Measurements from ENCODE around the gene RAB8A. TPM values are rescaled to one million over a fixed set of nuclear protein-coding genes. Genes with fewer than 3 reads are reported as not detected.
"Not testable (repeated sequence)": the region's sequence is repeated elsewhere in the genome, so short reads cannot be mapped to it uniquely, and the experiment has no call there.

The RAB8A gene
- total RNA-seq, 2 donors from 2014 or later, result 95.9 to 99.2 TPM

DNA sequence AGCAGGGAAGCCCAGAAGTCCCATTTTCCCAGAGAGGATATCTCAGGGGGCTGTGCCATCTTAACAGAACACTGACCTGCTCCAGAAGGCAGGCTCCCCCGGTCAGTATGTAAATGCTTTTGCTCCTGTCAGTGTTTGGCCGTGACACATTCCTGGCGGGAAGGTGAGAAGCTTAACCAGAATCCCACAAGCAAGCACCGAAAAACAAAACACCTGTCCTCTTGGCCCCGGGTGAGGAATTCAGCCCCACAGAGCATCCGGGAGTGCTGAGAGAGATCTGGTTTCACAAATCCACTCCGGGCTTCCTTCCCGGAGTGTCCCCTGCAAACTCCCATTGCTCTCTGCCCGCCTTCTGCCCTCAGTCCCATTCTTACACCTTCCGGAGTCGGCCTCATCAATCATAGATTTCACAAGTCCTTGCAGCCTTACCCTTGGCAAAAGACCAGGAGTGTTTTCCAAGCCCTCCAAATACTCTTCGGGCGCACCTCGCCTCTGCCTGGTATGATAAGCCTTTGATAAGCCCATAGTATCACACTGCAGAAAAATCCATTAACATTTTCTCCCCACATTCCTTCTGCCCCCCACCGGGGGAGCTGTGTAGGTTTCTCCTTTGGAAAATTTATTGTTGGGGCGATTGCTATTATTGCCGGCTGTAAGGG lies 23.2 kb upstream of the RAB8A start:
- Mint-ChIP-seq H3K4me3 (no peak overlapping the region), H3K4me1 (ENCODE audit: low read depth) (peaks cover 53% of the 10 kb centered on the region), H3K9me3 (no peaks in the 10 kb centered on the region), H3K27ac (peak overlapping the region; percentile 70), H3K36me3 (ENCODE audit: insufficient read depth in 2 of 2) (peaks cover 34 to 59% of the 10 kb centered on the region in 2 donors), H3K27me3 (ENCODE audit: low read depth) (no peaks in the 10 kb centered on the region)
- DNase-seq, result no peak
- no peak for ATAC-seq (replicated peaks in 1 of 2)

DNA sequence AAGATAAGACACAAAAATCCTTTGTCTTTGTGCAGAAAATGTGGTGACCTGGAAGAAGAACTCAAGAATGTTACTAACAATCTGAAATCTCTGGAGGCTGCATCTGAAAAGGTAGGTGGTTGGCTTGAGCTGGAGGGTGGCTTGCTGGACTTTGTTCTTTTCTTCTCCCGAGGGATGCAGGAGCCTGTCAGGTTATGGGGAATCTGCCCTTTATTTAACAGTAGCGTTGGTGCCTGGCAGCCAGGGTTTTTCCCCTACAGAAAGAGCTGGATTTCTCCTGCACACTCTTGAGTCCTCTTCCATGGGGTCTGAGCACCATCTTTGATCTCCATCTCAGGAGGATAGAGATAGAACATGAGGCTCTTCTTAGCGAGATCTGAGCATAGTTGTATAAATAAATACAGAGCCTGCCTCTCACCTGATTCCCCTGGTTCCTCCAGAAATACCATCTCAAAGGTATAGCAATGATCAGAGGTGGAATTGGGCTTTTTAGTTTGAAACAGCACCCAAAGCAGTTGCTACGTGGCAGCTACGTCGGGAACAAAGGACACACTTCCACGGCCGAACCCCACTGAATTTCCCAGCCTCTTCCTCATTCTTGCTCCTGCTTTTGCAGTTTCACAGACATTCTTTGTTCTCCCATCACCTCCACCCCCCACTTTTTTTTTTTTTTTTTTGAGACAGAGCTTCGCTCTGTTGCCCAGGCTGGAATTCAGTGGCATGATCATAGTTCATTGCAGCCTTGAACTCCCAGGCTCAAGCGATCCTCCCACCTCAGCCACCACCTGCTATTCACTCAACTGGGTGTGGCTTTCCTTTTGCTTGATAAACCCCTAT lies 22.5 kb upstream of the RAB8A start:
- Mint-ChIP-seq H3K4me1 (ENCODE audit: low read depth) (peaks cover 52% of the 10 kb centered on the region), H3K9me3 (no peaks in the 10 kb centered on the region), H3K4me3 (no peak overlapping the region), H3K36me3 (ENCODE audit: insufficient read depth in 2 of 2) (peaks cover 37 to 56% of the 10 kb centered on the region in 2 donors), H3K27ac (peak overlapping the region; percentile 70), H3K27me3 (ENCODE audit: low read depth) (no peaks in the 10 kb centered on the region)
- ATAC-seq (replicated peaks in 1 of 2), result no peak
- DNase-seq, result no peak

DNA sequence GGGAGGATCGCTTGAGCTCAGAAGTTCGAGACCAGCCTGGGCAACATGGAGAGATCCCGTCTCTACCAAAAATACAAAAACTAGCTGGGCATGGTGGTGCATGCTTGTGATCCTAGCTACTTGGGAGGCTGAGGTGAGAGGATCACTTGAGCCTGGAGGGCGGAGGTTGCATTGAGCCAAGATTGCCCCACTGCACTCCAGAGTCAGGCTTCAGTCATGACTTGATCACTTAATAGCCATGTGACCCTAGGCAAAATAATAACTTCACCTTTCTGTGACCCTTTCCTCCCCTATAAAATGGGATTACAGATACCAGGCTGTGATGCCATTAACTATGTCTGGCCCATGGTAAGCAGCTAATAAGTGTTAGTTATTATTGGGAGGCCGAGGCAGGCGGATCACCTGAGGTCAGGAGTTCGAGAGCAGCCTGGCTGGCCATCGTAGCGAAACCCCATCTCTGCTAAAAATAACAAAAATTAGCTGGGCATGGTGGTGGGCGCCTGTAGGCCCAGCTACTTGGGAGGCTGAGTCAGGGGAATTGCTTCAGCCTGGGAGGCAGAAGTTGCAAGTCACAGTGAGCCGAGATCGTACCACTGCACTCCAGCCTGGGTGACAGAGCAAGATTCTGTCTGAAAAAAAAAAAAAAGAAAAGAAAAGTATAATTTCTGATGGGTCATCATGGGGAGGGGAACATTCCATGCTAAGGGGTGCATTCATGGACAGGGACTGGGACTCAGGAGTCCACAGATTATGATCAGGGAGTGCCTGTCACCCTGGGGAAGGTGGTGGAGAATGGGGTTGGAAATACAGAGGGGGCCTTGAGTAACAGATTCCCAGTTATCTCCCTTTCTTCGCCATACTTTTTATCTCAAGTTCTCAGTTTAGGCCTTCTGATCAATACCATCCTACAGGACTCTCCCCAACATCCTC lies 19.9 kb upstream of the RAB8A start:
- no peak for DNase-seq
- H3K36me3 Mint-ChIP-seq (ENCODE audit: insufficient read depth in 2 of 2), result peaks cover 38 to 56% of the 10 kb centered on the region in 2 donors
- peaks cover 47% of the 10 kb centered on the region for H3K4me1 Mint-ChIP-seq (ENCODE audit: low read depth)
- H3K27ac Mint-ChIP-seq, result peak overlapping the region; percentile 50
- no peak for ATAC-seq (replicated peaks in 1 of 2)
- no peaks in the 10 kb centered on the region for H3K27me3 Mint-ChIP-seq (ENCODE audit: low read depth)
- no peaks in the 10 kb centered on the region for H3K9me3 Mint-ChIP-seq
- H3K4me3 Mint-ChIP-seq, result no peak overlapping the region

DNA sequence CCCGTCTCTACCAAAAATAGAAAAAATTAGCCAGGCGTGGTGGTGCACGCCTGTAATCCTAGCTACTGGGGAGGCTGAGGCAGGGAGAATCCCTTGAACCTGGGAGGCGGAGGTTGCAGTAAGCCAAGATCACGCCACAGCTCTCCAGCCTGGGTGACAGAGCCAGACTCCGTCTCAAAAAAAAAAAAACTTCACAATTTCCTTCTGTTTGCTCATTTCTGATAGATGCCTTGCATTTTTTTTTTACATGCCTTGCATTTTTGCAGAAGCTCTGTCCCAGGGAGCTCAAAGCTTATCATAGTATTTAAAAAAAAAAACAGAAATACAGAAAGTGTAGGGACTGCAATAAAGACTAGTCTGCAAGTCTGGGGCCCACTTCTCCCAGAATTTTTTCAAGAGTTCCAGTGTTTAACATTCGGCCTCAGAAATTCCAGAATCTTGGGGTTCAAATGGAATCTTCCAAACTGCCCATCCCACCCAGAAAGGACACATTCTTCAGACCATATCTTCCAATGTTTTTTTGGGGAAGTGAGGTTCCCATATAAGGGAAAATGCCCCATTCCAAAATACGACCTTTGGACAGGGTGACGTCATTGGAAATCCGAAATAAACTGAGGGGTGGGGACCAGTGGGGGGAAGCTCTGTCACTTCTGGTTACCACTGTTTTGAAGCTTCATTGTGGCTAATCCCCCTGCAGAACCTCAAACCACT lies 17.2 kb upstream of the RAB8A start:
- ATAC-seq (replicated peaks in 1 of 2), result no peak
- Mint-ChIP-seq H3K4me1 (ENCODE audit: low read depth) (peaks cover 53% of the 10 kb centered on the region), H3K36me3 (ENCODE audit: insufficient read depth in 2 of 2) (peaks cover 40 to 63% of the 10 kb centered on the region in 2 donors), H3K27ac (no peak overlapping the region), H3K4me3 (peak overlapping the region; percentile 21 to 72), H3K27me3 (ENCODE audit: low read depth) (no peaks in the 10 kb centered on the region), H3K9me3 (no peaks in the 10 kb centered on the region)
- no peak for DNase-seq

- H3K36me3 Mint-ChIP-seq (ENCODE audit: insufficient read depth in 2 of 2), result peaks cover 40 to 67% of the 10 kb centered on the region in 2 donors
- no peaks in the 10 kb centered on the region for H3K9me3 Mint-ChIP-seq
- H3K4me1 Mint-ChIP-seq (ENCODE audit: low read depth), result peaks cover 53% of the 10 kb centered on the region
- H3K27ac Mint-ChIP-seq, result peak overlapping the region; percentile 29
- DNase-seq (peak in 1 of 2 donors; percentile 50), ATAC-seq (replicated peaks in 1 of 2) (peak; percentile 75 to 88)
- peak overlapping the region; percentile 21 to 72 for H3K4me3 Mint-ChIP-seq
- H3K27me3 Mint-ChIP-seq (ENCODE audit: low read depth), result no peaks in the 10 kb centered on the region
Measured at GRCh38 chr19:16095071-16095571, 16.6 kb upstream of the RAB8A start.

DNA sequence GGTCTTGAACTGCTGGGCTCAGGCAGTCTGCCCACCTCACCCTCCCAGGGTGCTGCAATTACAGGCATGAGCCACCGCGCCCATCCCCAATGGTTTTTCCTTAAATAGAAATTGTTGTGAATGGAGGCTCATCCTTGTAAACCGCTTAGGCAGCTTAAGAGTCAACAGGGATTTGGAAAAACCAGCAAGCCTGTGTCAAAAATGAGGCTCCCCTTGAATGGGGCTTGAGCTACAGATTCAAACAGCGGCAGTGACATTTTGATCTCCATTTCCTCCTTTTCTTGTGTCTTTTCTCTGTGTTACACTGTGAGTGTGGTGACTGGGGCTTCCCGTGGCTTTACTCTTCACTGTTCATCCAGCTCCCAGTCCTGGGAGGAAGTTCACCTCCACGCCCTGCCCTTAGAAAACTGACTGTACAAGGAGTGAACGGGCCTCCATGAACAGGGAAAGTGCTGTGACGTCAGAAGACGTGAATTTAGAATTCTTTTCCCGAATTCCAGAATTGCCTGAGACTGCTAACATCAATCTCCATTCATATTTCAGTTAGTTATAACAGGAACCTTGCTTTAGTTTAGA lies 15.3 kb upstream of the RAB8A start:
- peaks cover 53% of the 10 kb centered on the region for H3K4me1 Mint-ChIP-seq (ENCODE audit: low read depth)
- no peaks in the 10 kb centered on the region for H3K9me3 Mint-ChIP-seq
- peak overlapping the region; percentile 62 for H3K27ac Mint-ChIP-seq
- no peaks in the 10 kb centered on the region for H3K27me3 Mint-ChIP-seq (ENCODE audit: low read depth)
- peaks cover 37 to 66% of the 10 kb centered on the region in 2 donors for H3K36me3 Mint-ChIP-seq (ENCODE audit: insufficient read depth in 2 of 2)
- DNase-seq (no peak), ATAC-seq (replicated peaks in 1 of 2) (no peak)
- H3K4me3 Mint-ChIP-seq, result peak overlapping the region in 1 of 2 donors; percentile 51

DNA sequence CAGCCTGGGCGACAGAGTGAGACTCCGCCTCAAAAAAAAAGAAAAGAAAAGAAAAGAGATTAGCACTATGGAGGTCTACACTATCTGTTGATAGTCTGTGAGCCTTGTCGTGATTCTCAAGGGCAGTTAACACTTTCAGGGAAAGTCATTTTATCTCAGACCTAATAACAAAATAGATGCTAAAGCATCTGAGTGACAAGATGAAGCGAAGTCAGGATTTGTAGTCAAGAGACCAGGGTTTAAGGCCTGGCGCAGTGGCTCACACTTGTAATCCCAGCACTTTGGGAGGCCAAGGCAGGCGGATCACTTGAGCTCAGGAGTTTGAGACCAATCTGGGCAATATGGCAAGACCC lies 13.3 kb upstream of the RAB8A start:
- Mint-ChIP-seq H3K4me3 (no peak overlapping the region), H3K9me3 (no peaks in the 10 kb centered on the region), H3K27me3 (ENCODE audit: low read depth) (no peaks in the 10 kb centered on the region), H3K27ac (peak overlapping the region; percentile 75), H3K4me1 (ENCODE audit: low read depth) (peaks cover 41% of the 10 kb centered on the region), H3K36me3 (ENCODE audit: insufficient read depth in 2 of 2) (peaks cover 34 to 61% of the 10 kb centered on the region in 2 donors)
- DNase-seq, result no peak
- ATAC-seq (replicated peaks in 1 of 2), result no peak

DNA sequence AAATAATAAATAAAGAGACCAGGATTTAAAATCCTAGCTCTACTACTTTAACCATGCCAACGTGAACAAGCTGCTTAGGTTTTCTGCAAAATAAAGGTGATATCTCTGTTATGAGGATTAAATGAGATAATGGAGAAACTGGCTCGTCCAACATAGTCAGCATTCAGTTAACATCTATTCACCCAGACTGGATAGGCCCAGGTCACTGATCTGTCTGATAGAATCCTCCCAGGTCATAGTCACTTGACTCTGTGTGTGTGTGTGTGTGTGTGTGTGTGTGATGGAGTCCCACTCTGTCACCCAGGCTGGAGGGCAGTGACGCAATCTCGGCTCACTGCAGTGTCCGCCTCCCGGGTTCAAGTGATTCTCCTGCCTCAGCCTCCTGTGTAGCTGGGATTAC lies 12.9 kb upstream of the RAB8A start:
- ATAC-seq (replicated peaks in 1 of 2), result no peak
- peaks cover 37% of the 10 kb centered on the region for H3K4me1 Mint-ChIP-seq (ENCODE audit: low read depth)
- no peak overlapping the region for H3K4me3 Mint-ChIP-seq
- no peaks in the 10 kb centered on the region for H3K27me3 Mint-ChIP-seq (ENCODE audit: low read depth)
- no peaks in the 10 kb centered on the region for H3K9me3 Mint-ChIP-seq
- H3K36me3 Mint-ChIP-seq (ENCODE audit: insufficient read depth in 2 of 2), result peaks cover 30 to 61% of the 10 kb centered on the region in 2 donors
- H3K27ac Mint-ChIP-seq, result no peak overlapping the region
- DNase-seq, result no peak

- DNase-seq; H3K9me3 Mint-ChIP-seq; H3K27me3 Mint-ChIP-seq (ENCODE audit: low read depth); ATAC-seq (replicated peaks in 1 of 2); H3K4me3 Mint-ChIP-seq: not testable (repeated sequence)
- peaks cover 33% of the 10 kb centered on the region for H3K4me1 Mint-ChIP-seq (ENCODE audit: low read depth)
- H3K36me3 Mint-ChIP-seq (ENCODE audit: insufficient read depth in 2 of 2), result peaks cover 29 to 59% of the 10 kb centered on the region in 2 donors
- H3K27ac Mint-ChIP-seq, result peak overlapping the region; percentile 87
Measured at GRCh38 chr19:16099314-16099965, 12.2 kb upstream of the RAB8A start.

- H3K4me1 Mint-ChIP-seq (ENCODE audit: low read depth), result peaks cover 25% of the 10 kb centered on the region
- peaks cover 23 to 48% of the 10 kb centered on the region in 2 donors for H3K36me3 Mint-ChIP-seq (ENCODE audit: insufficient read depth in 2 of 2)
- ATAC-seq (replicated peaks in 1 of 2), result no peak
- no peaks in the 10 kb centered on the region for H3K27me3 Mint-ChIP-seq (ENCODE audit: low read depth)
- no peak for DNase-seq
- no peak overlapping the region for H3K27ac Mint-ChIP-seq
- H3K4me3 Mint-ChIP-seq, result no peak overlapping the region
- no peaks in the 10 kb centered on the region for H3K9me3 Mint-ChIP-seq
Measured at GRCh38 chr19:16100524-16100923, 11.2 kb upstream of the RAB8A start.

GRCh38 chr19:16104722-16105121 lies 7.0 kb upstream of the RAB8A start:
- H3K4me1 Mint-ChIP-seq (ENCODE audit: low read depth), result peaks cover 4% of the 10 kb centered on the region
- ATAC-seq (replicated peaks in 1 of 2) (no peak), DNase-seq (no peak)
- H3K36me3 Mint-ChIP-seq (ENCODE audit: insufficient read depth in 2 of 2), result peaks cover 6 to 22% of the 10 kb centered on the region in 2 donors
- H3K27ac Mint-ChIP-seq, result peak overlapping the region; percentile 77
- H3K27me3 Mint-ChIP-seq (ENCODE audit: low read depth), result no peaks in the 10 kb centered on the region
- H3K4me3 Mint-ChIP-seq, result no peak overlapping the region
- no peaks in the 10 kb centered on the region for H3K9me3 Mint-ChIP-seq

Measured in activated T-cell treated with anti-CD3 and anti-CD28 coated beads, Interleukin-2, amount 50 U/mL, for 72 hours (primary cell).